Upper lobe of left lung (tissue), 6 donors: ENCODE data around the gene ITGAD. TPM values are rescaled to one million over a fixed set of nuclear protein-coding genes. Genes with fewer than 3 reads are reported as not detected.

Source experiments
- ATAC-seq, 2 donors: fragments of 200-7000 bp; cut with Tn5 transposase; one replicate each; pipeline ENCODE4 v1.9.1; 2022; ENCODE audit warnings: mild to moderate bottlenecking in 2 of 2, moderate library complexity in 2 of 2; ENCODE audit not compliant: low FRiP score in 2 of 2
- DNase-seq, 2 donors: peaks; one replicate each; pipeline ENCODE4 v3.0.0-alpha.2; 2019 to 2020
- H3K27ac ChIP-seq, 4 donors: fragments of 200-600 bp; sonication (generic); one replicate each; pipeline ENCODE4 v1.5.1; 2016 to 2019
- H3K27me3 ChIP-seq, 4 donors: fragments of 200-600 bp; sonication (generic); one replicate each; pipeline ENCODE4 v1.5.1; 2017 to 2019
- H3K36me3 ChIP-seq, 4 donors: fragments of 200-600 bp; sonication (generic); one replicate each; pipeline ENCODE4 v1.5.1; 2016 to 2019
- H3K4me1 ChIP-seq, 4 donors: fragments of 200-600 bp; sonication (generic); one replicate each; pipeline ENCODE4 v1.5.1; 2018 to 2019
- H3K4me3 ChIP-seq, 4 donors: fragments of 200-600 bp; sonication (generic); one replicate each; pipeline ENCODE4 v1.5.1; 2017 to 2019; ENCODE audit warnings: mild to moderate bottlenecking in 2 of 4, moderate library complexity in 1 of 4
- H3K9me3 ChIP-seq, 4 donors: fragments of 200-600 bp; sonication (generic); one replicate each; pipeline ENCODE4 v1.5.1; 2018 to 2019
- CTCF ChIP-seq, 6 experiments: fragments of 450-650 bp in 4 of 6; fragments of 200-600 bp in 2 of 6; sonication (generic) in 2 of 6; IDR thresholded peaks; one replicate each; pipeline ENCODE4 v1.5.1; 2016 to 2019; ENCODE audit warnings: antibody characterized with exemption in 6 of 6
- EP300 ChIP-seq, 4 donors: sonication (generic); formaldehyde crosslinking; IDR thresholded peaks; one replicate each; pipeline ENCODE4 v1.5.1; 2017; ENCODE audit warnings: antibody characterized with exemption in 4 of 4, control low read depth in 2 of 4
- POLR2A ChIP-seq, 4 donors: fragments of 450-650 bp; IDR thresholded peaks; one replicate each; pipeline ENCODE4 v1.5.1; 2016 to 2017; ENCODE audit warnings: antibody characterized with exemption in 4 of 4, mild to moderate bottlenecking in 2 of 4
- POLR2AphosphoS5 ChIP-seq, 2 donors: sonication (generic); formaldehyde crosslinking; IDR thresholded peaks; one replicate each; pipeline ENCODE4 v1.5.1; 2017; ENCODE audit warnings: antibody characterized with exemption in 2 of 2
- WGBS, 2 donors: methylation state at CpG; one replicate each; pipeline ENCODE4 v1.1.5; 2017 to 2018; 5-methylcytosine and 5-hydroxymethylcytosine counted together
- total RNA-seq, 6 donors: library from RNA; depleted of rRNA in 4 of 6; stranded (reverse); fragments of >200 nt in 4 of 6; gene quantifications; one replicate each; pipeline versions ENCODE4 v1.1.0 to v1.2.1, GENCODE V29; 2016 to 2021
- donor health status: DM: no; HTN: no; CAD: no; lungs with moderate emphysema.
- donor health status: DM: no; HTN: yes; CAD: no; lungs with severe emphysema.

The ITGAD gene
- total RNA-seq, 6 donors from 2014 or later: 0.15 to 0.69 (median 0.52) TPM; not detected in 3

GRCh38 chr16:31402687-31403086 is 9.6 kb downstream of the ITGAD start:
- no peaks in the 10 kb centered on the region for H3K27me3 ChIP-seq
- 68 to 72% methylated on average over 1 of the region's 1 CpG for WGBS, 2 donors
- no peaks in the 10 kb centered on the region for H3K36me3 ChIP-seq
- no peak overlapping the region for H3K4me3 ChIP-seq
- no peak for ATAC-seq
- no peak overlapping the region for H3K27ac ChIP-seq
- peaks cover 0 to 13% (median 0%) of the 10 kb centered on the region in 4 donors for H3K9me3 ChIP-seq
- DNase-seq: no peak
- TF ChIP-seq POLR2AphosphoS5 (IDR thresholded peaks at IDR 0.05) (no peak), CTCF (IDR thresholded peaks at IDR 0.05) (no peak), POLR2A (IDR thresholded peaks at IDR 0.05) (no peak), EP300 (IDR thresholded peaks at IDR 0.05) (no peak)
- no peaks in the 10 kb centered on the region for H3K4me1 ChIP-seq

GRCh38 chr16:31403590-31404352 is 10.6 kb downstream of the ITGAD start:
- Histone ChIP-seq H3K4me3 (no peak overlapping the region), H3K9me3 (peaks cover 0 to 13% (median 0%) of the 10 kb centered on the region in 4 donors), H3K27ac (no peak overlapping the region), H3K27me3 (no peaks in the 10 kb centered on the region), H3K36me3 (no peaks in the 10 kb centered on the region), H3K4me1 (no peaks in the 10 kb centered on the region)
- TF ChIP-seq CTCF (IDR thresholded peaks at IDR 0.05) (no peak), POLR2AphosphoS5 (IDR thresholded peaks at IDR 0.05) (no peak), EP300 (IDR thresholded peaks at IDR 0.05) (no peak), POLR2A (IDR thresholded peaks at IDR 0.05) (no peak)
- WGBS, 2 donors: 75 to 80% methylated on average over 14 to 21 of the region's 21 CpGs
- DNase-seq (no peak), ATAC-seq (peak in 1 of 2 donors; percentile 11)

GRCh38 chr16:31404353-31405064 is 11.4 kb downstream of the ITGAD start:
- Histone ChIP-seq H3K27me3 (no peaks in the 10 kb centered on the region), H3K9me3 (peaks cover 0 to 8% (median 0%) of the 10 kb centered on the region in 4 donors), H3K27ac (no peak overlapping the region), H3K36me3 (no peaks in the 10 kb centered on the region), H3K4me3 (no peak overlapping the region), H3K4me1 (no peaks in the 10 kb centered on the region)
- DNase-seq: no peak
- ATAC-seq: peak in 1 of 2 donors; percentile 82
- TF ChIP-seq POLR2AphosphoS5 (IDR thresholded peaks at IDR 0.05) (no peak), CTCF (IDR thresholded peaks at IDR 0.05) (no peak), POLR2A (IDR thresholded peaks at IDR 0.05) (no peak), EP300 (IDR thresholded peaks at IDR 0.05) (no peak)
- WGBS, 2 donors: 58 to 61% methylated on average over 6 to 9 of the region's 9 CpGs

GRCh38 chr16:31407406-31407805 is 14.3 kb downstream of the ITGAD start:
- 78 to 81% methylated on average over 5 to 8 of the region's 8 CpGs for WGBS, 2 donors
- Histone ChIP-seq H3K4me3 (no peak overlapping the region), H3K9me3 (no peaks in the 10 kb centered on the region), H3K27ac (no peak overlapping the region), H3K36me3 (no peaks in the 10 kb centered on the region), H3K4me1 (no peaks in the 10 kb centered on the region), H3K27me3 (no peaks in the 10 kb centered on the region)
- DNase-seq (no peak), ATAC-seq (no peak)
- TF ChIP-seq EP300 (IDR thresholded peaks at IDR 0.05): no peak

GRCh38 chr16:31409433-31409832 is 16.3 kb downstream of the ITGAD start:
- DNase-seq (no peak), ATAC-seq (no peak)
- H3K4me3 ChIP-seq: no peak overlapping the region
- WGBS, 2 donors: 42 to 56% methylated on average over 3 of the region's 3 CpGs
- no peaks in the 10 kb centered on the region for H3K36me3 ChIP-seq
- TF ChIP-seq EP300 (IDR thresholded peaks at IDR 0.05) (no peak), POLR2AphosphoS5 (IDR thresholded peaks at IDR 0.05) (no peak)
- no peaks in the 10 kb centered on the region for H3K9me3 ChIP-seq
- no peaks in the 10 kb centered on the region for H3K27me3 ChIP-seq
- no peaks in the 10 kb centered on the region for H3K4me1 ChIP-seq
- H3K27ac ChIP-seq: no peak overlapping the region
